GM12878 (cell line): ENCODE data around the gene PLCB4. TPM values are rescaled to one million over a fixed set of nuclear protein-coding genes. Genes with fewer than 3 reads are reported as not detected.

ENCODE experiments used
- ATAC-seq: fragments of 200-7000 bp; cut with Tn5 transposase; 3 replicates; pipeline ENCODE4 v1.9.1; 2020; ENCODE audit warnings: mild to moderate bottlenecking, moderate library complexity
- BruUV-seq: library from RNA; stranded (reverse); fragments of 400-500 nt; replicated peaks from 2 replicates; lab custom pipeline; 2021; lab: Mats Ljungman, UMichigan
- CTCF ChIA-PET: fragments of 300-600 bp; sonication (Branson Sonifier 250); formaldehyde crosslinking; extraction: SDS; loops from one replicate; lab custom pipeline; 2021; ENCODE audit warnings: inconsistent platforms; lab: Yijun Ruan, JAX
- POLR2A ChIA-PET: fragments of 350-600 bp; formaldehyde crosslinking; extraction: SDS; loops from one replicate; lab custom pipeline; 2021; ENCODE audit warnings: inconsistent platforms; lab: Charles Lee
- RAD21 ChIA-PET: fragments of 300-600 bp; sonication (Branson Sonifier 250); formaldehyde crosslinking; loops from one replicate; lab custom pipeline; 2023; ENCODE audit warnings: antibody characterized with exemption; ENCODE audit not compliant: unreplicated experiment; lab: Charles Lee
- SMC1A ChIA-PET: fragments of 300-600 bp; sonication (Branson Sonifier 250); formaldehyde crosslinking; loops from one replicate; lab custom pipeline; 2023; ENCODE audit not compliant: unreplicated experiment, uncharacterized antibody; lab: Charles Lee
- DNase-seq: peaks from one replicate; pipeline ENCODE4 v3.0.0-alpha.2; 2011; ENCODE audit warnings: low read depth, low spot score
- FAIRE-seq: peaks from 3 replicates; lab custom pipeline; 2011; peaks lifted over from hg19 to GRCh38; lab: Jason Lieb, UNC
- H2AFZ ChIP-seq: 2 replicates; pipeline ENCODE4 v1.6.0; 2011; ENCODE audit warnings: low read depth, low read length, control low read depth; ENCODE audit not compliant: control insufficient read depth
- H3K27ac ChIP-seq: 2 replicates; pipeline ENCODE4 v1.5.1; 2011; ENCODE audit warnings: control low read depth; ENCODE audit not compliant: control insufficient read depth, insufficient read depth
- H3K27me3 ChIP-seq, 2 experiments: replicated peaks in 1 of 2; 2 replicates each; pipeline versions ENCODE4 v1.6.0 to v1.6.1; 2011; ENCODE audit warnings: low read length in 1 of 2; ENCODE audit not compliant: control insufficient read depth in 2 of 2, insufficient read depth in 2 of 2
- H3K36me3 ChIP-seq, 2 experiments: 2 replicates each; pipeline ENCODE4 v1.5.1; 2011; ENCODE audit warnings: low read length in 1 of 2; ENCODE audit not compliant: control insufficient read depth in 2 of 2, insufficient read depth in 2 of 2
- H3K4me1 ChIP-seq: 2 replicates; pipeline ENCODE4 v1.6.1; 2011; ENCODE audit warnings: mild to moderate bottlenecking, low read length, moderate library complexity, mixed read lengths; ENCODE audit not compliant: control insufficient read depth, insufficient read depth
- H3K4me2 ChIP-seq: 2 replicates; pipeline ENCODE4 v1.6.0; 2011; ENCODE audit warnings: control low read depth; ENCODE audit not compliant: control insufficient read depth, insufficient read depth
- H3K4me3 ChIP-seq: fragments of 200-600 bp; sonication (generic); 2 replicates; pipeline ENCODE4 v1.5.1; 2016
- H3K79me2 ChIP-seq: 2 replicates; pipeline ENCODE4 v1.6.0; 2011; ENCODE audit warnings: low read length; ENCODE audit not compliant: control insufficient read depth, insufficient read depth
- H3K9ac ChIP-seq: 2 replicates; pipeline ENCODE4 v1.8.0; 2011; ENCODE audit warnings: low read length, control low read depth, mixed read lengths; ENCODE audit not compliant: control insufficient read depth, insufficient read depth
- H3K9me3 ChIP-seq: replicated peaks from 3 replicates; pipeline ENCODE4 v1.5.1; 2011; ENCODE audit warnings: mild to moderate bottlenecking, low read length; ENCODE audit not compliant: control insufficient read depth, insufficient read depth
- H4K20me1 ChIP-seq: 2 replicates; pipeline ENCODE4 v1.6.0; 2011; ENCODE audit not compliant: control insufficient read depth, insufficient read depth
- ASH2L ChIP-seq: fragments of 300-600, 200-600 bp; sonication (generic); IDR thresholded peaks from 2 replicates; pipeline ENCODE4 v1.6.1; 2017; ENCODE audit warnings: low read depth, mild to moderate bottlenecking, borderline replicate concordance
- CBX5 ChIP-seq: sonication (generic); IDR thresholded peaks from 2 replicates; pipeline ENCODE4 v1.6.1; 2016; ENCODE audit warnings: low read depth, moderate library complexity, mild to moderate bottlenecking, inconsistent platforms
- FOXM1 ChIP-seq: IDR thresholded peaks from 2 replicates; pipeline ENCODE4 v1.6.1; 2012; ENCODE audit warnings: low read depth, mild to moderate bottlenecking, inconsistent platforms, low read length, moderate library complexity
- PBX3 ChIP-seq: IDR thresholded peaks from 2 replicates; pipeline ENCODE4 v1.6.1; 2011; ENCODE audit warnings: mild to moderate bottlenecking, low read depth, low read length, moderate library complexity; ENCODE audit not compliant: insufficient replicate concordance
- YBX1 ChIP-seq: fragments of 450-650 bp; IDR thresholded peaks from 2 replicates; pipeline ENCODE4 v1.6.1; 2016; ENCODE audit warnings: antibody characterized with exemption
- ZBTB4 ChIP-seq: fragments of 450-650 bp; formaldehyde crosslinking; IDR thresholded peaks from 2 replicates; pipeline ENCODE4 v1.4.0; 2022; ENCODE audit warnings: mild to moderate bottlenecking, moderate library complexity
- WGBS: methylation state at CpG from one replicate; pipeline ENCODE4 v1.1.6; 2016; ENCODE audit warnings: low lambda C conversion rate; ENCODE audit not compliant: insufficient replicate concordance, insufficient coverage; ENCODE audit errors: missing lambda C conversion rate; 5-methylcytosine and 5-hydroxymethylcytosine counted together
- in situ Hi-C: fragments of 300-500 bp; cut with MboI; formaldehyde crosslinking; loops from 9 replicates; pipeline ENCODE4 v1.14.3; 2018; ENCODE audit warnings: mixed read lengths
- intact Hi-C: fragments of 100-400 bp; cut with micrococcal nuclease; formaldehyde crosslinking; loops from one replicate; pipeline ENCODE4 v1.14.2; 2022; ENCODE audit not compliant: unreplicated experiment
- polyA plus RNA-seq, 11 experiments: library from polyadenylated mRNA; depleted of rRNA in 4 of 11; unstranded in 6 of 11; stranded (reverse) in 5 of 11; fragments of >200 nt; fragmentation: Nextera tagmentation in 4 of 11; fragmentation: Illumina TruSeq in 1 of 11; extraction: Ambion mirVana in 4 of 11; extraction: Trizol in 1 of 11; gene quantifications; 1 replicate in 1 of 11; 2 replicates in 10 of 11; pipeline versions ENCODE4 v1.2.1 to v1.2.3, GENCODE V29; 2011 to 2016; ENCODE audit warnings: inconsistent platforms in 2 of 11, missing spikeins in 2 of 11, low read depth in 1 of 11
- total RNA-seq, 4 experiments: library from RNA; depleted of rRNA in 3 of 4; stranded (reverse); fragments of >200 nt in 3 of 4; fragmentation: Illumina TruSeq in 1 of 4; extraction: Trizol in 1 of 4; gene quantifications; 2 replicates each; pipeline versions ENCODE4 v1.2.1 to v1.2.3, GENCODE V29; 2013 to 2021

Gene PLCB4
- total and polyA plus RNA-seq, 10 of the 15 experiments (the other 5 are each of a cell fraction or from before 2014, with no cell fraction given): not detected

GRCh38 chr20:9195031-9195430 lies 126.1 kb downstream of the PLCB4 start:
- FAIRE-seq (no peak), DNase-seq (no peak), ATAC-seq (no peak)
- Histone ChIP-seq H3K27me3 (no peaks in the 10 kb centered on the region), H3K9me3 (no peaks in the 10 kb centered on the region), H3K9ac (no peak overlapping the region), H3K4me2 (no peak overlapping the region), H3K79me2 (no peaks in the 10 kb centered on the region), H3K4me3 (no peak overlapping the region), H3K36me3 (no peaks in the 10 kb centered on the region), H4K20me1 (no peaks in the 10 kb centered on the region), H3K4me1 (no peaks in the 10 kb centered on the region), H3K27ac (no peak overlapping the region), H2AFZ (no peak overlapping the region)
- in situ Hi-C loops: no loop called here
- ChIA-PET CTCF (no interaction called here), POLR2A (no interaction called here), RAD21 (no interaction called here), SMC1A (no interaction called here)
- BruUV-seq: no TSS peak
- WGBS: 64% methylated on average over 6 of the region's 6 CpGs
- TF ChIP-seq PBX3 (no peak), ZBTB4 (CRISPR knock-in tag) (no peak), CBX5 (no peak), ASH2L (no peak), FOXM1 (no peak), YBX1 (no peak)
- intact Hi-C loops: no loop called here
